Measurements from ENCODE around the gene AZU1. TPM values are rescaled to one million over a fixed set of nuclear protein-coding genes. Genes with fewer than 3 reads are reported as not detected.

AZU1 gene
- total and polyA plus RNA-seq, 2 of the 8 experiments (the other 6 are each of a cell fraction or from before 2014, with no cell fraction given) = 0.80 to 1.3 TPM

GRCh38 chr19:795691-796581, 31.7 kb upstream of the AZU1 start:
- H2AFZ ChIP-seq (ENCODE audit: low read length) = no peak overlapping the region
- peak overlapping the region; percentile 40; the same call in 1 of the 2 replicates for H2AK5ac ChIP-seq (ENCODE audit: low read depth, low read length)
- no peaks in the 10 kb centered on the region for H3K9me3 ChIP-seq (ENCODE audit: insufficient read depth in 2 of 2, low read depth in 1 of 2, low read length in 1 of 2)
- H3K56ac ChIP-seq (replicated peaks; ENCODE audit: insufficient read length, low read depth, low read length) = no peak overlapping the region
- peak overlapping the region; percentile 3 for H3K4ac ChIP-seq (replicated peaks; ENCODE audit: insufficient read length, low read depth, low read length)
- H3K4me2 ChIP-seq (ENCODE audit: insufficient read depth in 1 of 2, low read depth in 2 of 2, low read length in 2 of 2) = peak overlapping the region in 1 of 2 experiments; percentile 59; a peak in 1 of 4 replicates
- CTCF ChIA-PET (ENCODE audit: partially characterized antibody) = interaction anchor here (0.8 kb wide), 1 partner anchor 23 kb away, joined by 3 read pairs; no protein-coding TSS in a partner anchor
- H2BK120ac ChIP-seq (replicated peaks; ENCODE audit: low read depth, low read length) = no peak overlapping the region
- 89% methylated on average over 39 of the region's 39 CpGs; no CpG with 5 or more reads in 1 of the 2 experiments for WGBS, 2 experiments (ENCODE audit: extremely low coverage in 1 of 2, insufficient coverage in 1 of 2, insufficient read length in 1 of 2, insufficient replicate concordance in 2 of 2, low coverage in 1 of 2, low lambda C conversion rate in 2 of 2, missing lambda C conversion rate in 1 of 2)
- no peak overlapping the region for H2BK20ac ChIP-seq (ENCODE audit: low read length)
- no peak overlapping the region for H3K9ac ChIP-seq (replicated peaks in 1 of 4; ENCODE audit: extremely low read depth in 1 of 4, low read depth in 3 of 4, low read length in 3 of 4)
- no peak overlapping the region for H3K18ac ChIP-seq (ENCODE audit: extremely low read depth, low read length)
- H3K27me3 ChIP-seq (replicated peaks in 1 of 4; ENCODE audit: control insufficient read depth in 3 of 4, extremely low read depth in 1 of 4, insufficient read depth in 3 of 4, low read length in 3 of 4) = no peaks in the 10 kb centered on the region
- H4K5ac ChIP-seq (ENCODE audit: insufficient read length, low read depth, low read length) = no peak overlapping the region
- peaks cover 0 to 31% (median 21%) of the 10 kb centered on the region in 4 experiments; a peak in 6 of 7 replicates for H3K4me1 ChIP-seq (replicated peaks in 1 of 4; ENCODE audit: control insufficient read depth in 3 of 4, insufficient read depth in 4 of 4, low read length in 3 of 4)
- no peak overlapping the region for H2BK15ac ChIP-seq (ENCODE audit: low read length)
- peaks cover 20 to 23% of the 10 kb centered on the region in 2 experiments for H4K20me1 ChIP-seq (replicated peaks in 1 of 2; ENCODE audit: control insufficient read depth in 1 of 2, insufficient read depth in 2 of 2, low read length in 2 of 2)
- no peak overlapping the region for H3K27ac ChIP-seq (ENCODE audit: low read depth, low read length)
- no peak overlapping the region for H2BK5ac ChIP-seq (ENCODE audit: low read depth, low read length)
- H3K79me1 ChIP-seq (ENCODE audit: low read depth, low read length) = no peaks in the 10 kb centered on the region
- H3K4me3 ChIP-seq (ENCODE audit: extremely low read depth in 1 of 4, insufficient read depth in 2 of 4, low read depth in 3 of 4, low read length in 4 of 4) = peak overlapping the region in 1 of 4 experiments; percentile 54; a peak in 1 of 8 replicates
- TF ChIP-seq TAF7 (optimal IDR thresholded peaks at IDR 0.05; ENCODE audit: borderline replicate concordance, low read depth, low read length) = no peak
- TF ChIP-seq TEAD4 (IDR thresholded peaks at IDR 0.05; ENCODE audit: low read depth, low read length) = no peak
- TF ChIP-seq KDM4A (IDR thresholded peaks at IDR 0.05; ENCODE audit: low read depth, low read length, severe bottlenecking) = no peak
- no peak for TF ChIP-seq SIX5 (IDR thresholded peaks at IDR 0.05; ENCODE audit: low read depth, low read length)
- TF ChIP-seq RNF2 (IDR thresholded peaks at IDR 0.05; ENCODE audit: borderline replicate concordance, low read depth, low read length, missing control alignments, poor library complexity, severe bottlenecking) = no peak
- TF ChIP-seq POLR2A (IDR thresholded peaks at IDR 0.05; ENCODE audit: control extremely low read depth in 1 of 2, low read depth in 2 of 2, low read length in 2 of 2) = no peak
- no peak for TF ChIP-seq RFX5 (IDR thresholded peaks at IDR 0.05; ENCODE audit: borderline replicate concordance, low read depth, low read length)
- FAIRE-seq = no peak
- H3K23me2 ChIP-seq (ENCODE audit: low read depth, low read length) = peaks cover 10% of the 10 kb centered on the region; the same call in 1 of the 2 replicates
- no peak for DNase-seq (ENCODE audit: low read depth in 1 of 2, low spot score in 2 of 2)
- H4K91ac ChIP-seq (replicated peaks; ENCODE audit: insufficient read length, low read length) = no peak overlapping the region
- H3K79me2 ChIP-seq (ENCODE audit: control insufficient read depth in 1 of 2, insufficient read depth in 2 of 2, low read length in 2 of 2) = peaks cover 30 to 31% of the 10 kb centered on the region in 2 experiments
- no peak overlapping the region; the same call in none of the 2 replicates for H4K8ac ChIP-seq (ENCODE audit: extremely low read depth, insufficient read depth, low read length)
- no peak overlapping the region for H3K23ac ChIP-seq (ENCODE audit: insufficient read length)
- peaks cover 0 to 13% (median 8%) of the 10 kb centered on the region in 4 experiments; a peak in 6 of 8 replicates for H3K36me3 ChIP-seq (ENCODE audit: control insufficient read depth in 2 of 4, insufficient read depth in 4 of 4, low read length in 3 of 4)
- H2BK12ac ChIP-seq (ENCODE audit: low read depth, low read length) = no peak overlapping the region
- no peak overlapping the region for H3K14ac ChIP-seq (ENCODE audit: insufficient read length)
- POLR2A ChIA-PET (ENCODE audit: partially characterized antibody) = interaction anchor here (0.6 to 16.9 kb wide), 14 partner anchors 6 to 133 kb away, joined by 3 to 277 read pairs (median 8); partner anchors contain the start of genes AZU1, PLPPR3 and RNF126
